ENCODE results near the gene ALPK3.

Gene ALPK3

GRCh38 chr15:84823282-84823878, 6.2 kb downstream of the ALPK3 start:
- DNase-seq (ENCODE audit: low read depth) = no peak

- DNase-seq (ENCODE audit: low read depth) = no peak
Measured at GRCh38 chr15:84824260-84825007, 7.3 kb downstream of the ALPK3 start.

- no peak for DNase-seq (ENCODE audit: low read depth)
Measured at GRCh38 chr15:84826369-84826823, 9.2 kb downstream of the ALPK3 start.

GRCh38 chr15:84827246-84827645, 10.1 kb downstream of the ALPK3 start:
- DNase-seq (ENCODE audit: low read depth) = no peak

GRCh38 chr15:84828086-84828908, 11.1 kb downstream of the ALPK3 start:
- no peak for DNase-seq (ENCODE audit: low read depth)

- no peak for DNase-seq (ENCODE audit: low read depth)
Measured at GRCh38 chr15:84829428-84829827, 12.3 kb downstream of the ALPK3 start.

GRCh38 chr15:84830036-84830435, 12.9 kb downstream of the ALPK3 start:
- no peak for DNase-seq (ENCODE audit: low read depth)

GRCh38 chr15:84831028-84831427, 13.9 kb downstream of the ALPK3 start:
- DNase-seq (ENCODE audit: low read depth) = no peak

- DNase-seq (ENCODE audit: low read depth) = no peak
Measured at GRCh38 chr15:84831613-84832012, 14.5 kb downstream of the ALPK3 start.

GRCh38 chr15:84832448-84833040, 15.4 kb downstream of the ALPK3 start:
- DNase-seq (ENCODE audit: low read depth) = no peak

GRCh38 chr15:84833447-84834228, 16.5 kb downstream of the ALPK3 start:
- DNase-seq (ENCODE audit: low read depth) = no peak

- DNase-seq (ENCODE audit: low read depth) = no peak
Measured at GRCh38 chr15:84834229-84834955, 17.2 kb downstream of the ALPK3 start.

- no peak for DNase-seq (ENCODE audit: low read depth)
Measured at GRCh38 chr15:84834969-84835368, 17.8 kb downstream of the ALPK3 start.

GRCh38 chr15:84835661-84836337, 18.6 kb downstream of the ALPK3 start:
- no peak for DNase-seq (ENCODE audit: low read depth)

- DNase-seq (ENCODE audit: low read depth) = no peak
Measured at GRCh38 chr15:84836844-84837243, 19.7 kb downstream of the ALPK3 start.

GRCh38 chr15:84839714-84840113, 22.6 kb downstream of the ALPK3 start:
- no peak for DNase-seq (ENCODE audit: low read depth)

- DNase-seq (ENCODE audit: low read depth) = no peak
Measured at GRCh38 chr15:84840255-84840654, 23.1 kb downstream of the ALPK3 start.

GRCh38 chr15:84840741-84841429, 23.7 kb downstream of the ALPK3 start:
- DNase-seq (ENCODE audit: low read depth) = no peak

- DNase-seq (ENCODE audit: low read depth) = no peak
Measured at GRCh38 chr15:84842781-84843180, 25.6 kb downstream of the ALPK3 start.

- no peak for DNase-seq (ENCODE audit: low read depth)
Measured at GRCh38 chr15:84844964-84845363, 27.8 kb downstream of the ALPK3 start.

All from activated T-cell treated with anti-CD3 and anti-CD28 coated beads for 24 hours (primary cell).